HEK293 (cell line): Measurements from ENCODE around the gene ARHGEF2.

ENCODE experiments used
- CTCF ChIA-PET: fragments of 350-600 bp; formaldehyde crosslinking; extraction: SDS; loops from one replicate; lab custom pipeline; 2021; ENCODE audit warnings: antibody characterized with exemption; lab: Yijun Ruan, JAX
- POLR2A ChIA-PET: fragments of 300-600 bp; formaldehyde crosslinking; extraction: SDS; loops from one replicate; lab custom pipeline; 2020; ENCODE audit warnings: antibody characterized with exemption, inconsistent platforms; lab: Yijun Ruan, JAX
- H3K27ac ChIP-seq: fragments of 200-500 bp; sonication (Bioruptor generic); 2 replicates; pipeline ENCODE4 v1.5.1; 2014; ENCODE audit warnings: low read depth, low read length, control low read depth, inconsistent platforms; ENCODE audit errors: extremely low read depth
- H3K36me3 ChIP-seq, 2 experiments: fragments of 200-500 bp in 1 of 2; sonication (Bioruptor generic) in 1 of 2; 1 replicate in 1 of 2; 2 replicates in 1 of 2; pipeline ENCODE4 v1.5.1; 2014 to 2017; ENCODE audit warnings: inconsistent platforms in 2 of 2, low read length in 2 of 2; ENCODE audit not compliant: control insufficient read depth in 2 of 2, insufficient read depth in 1 of 2
- H3K4me1 ChIP-seq: fragments of 200-500 bp; sonication (Bioruptor generic); 2 replicates; pipeline ENCODE4 v1.5.1; 2014; ENCODE audit warnings: mild to moderate bottlenecking, low read length, inconsistent platforms; ENCODE audit not compliant: control insufficient read depth, insufficient read depth
- H3K4me3 ChIP-seq: 2 replicates; pipeline ENCODE4 v1.5.1; 2011; ENCODE audit warnings: low read depth, mild to moderate bottlenecking, control low read depth, low read length, moderate library complexity
- H3K9me3 ChIP-seq: fragments of 200-500 bp; sonication (Bioruptor generic); 2 replicates; pipeline ENCODE4 v1.5.1; 2014; ENCODE audit warnings: low read depth, low read length, inconsistent platforms; ENCODE audit not compliant: control insufficient read depth, insufficient read depth
- EGR2 ChIP-seq: fragments of 450-650 bp; formaldehyde crosslinking; IDR thresholded peaks from 2 replicates; pipeline ENCODE4 v1.5.1; 2016; ENCODE audit warnings: low read depth, missing biosample characterization, missing genetic modification characterization
- IKZF3 ChIP-seq: fragments of 450-650 bp; IDR thresholded peaks from 2 replicates; pipeline ENCODE4 v1.5.0; 2018; ENCODE audit warnings: missing biosample characterization, mild to moderate bottlenecking, missing genetic modification characterization, moderate library complexity
- SALL2 ChIP-seq: fragments of 450-650 bp; formaldehyde crosslinking; IDR thresholded peaks from 2 replicates; pipeline ENCODE4 v1.5.0; 2017; ENCODE audit warnings: missing biosample characterization, mild to moderate bottlenecking, missing genetic modification characterization, borderline replicate concordance
- SP3 ChIP-seq: fragments of 450-650 bp; formaldehyde crosslinking; IDR thresholded peaks from 2 replicates; pipeline ENCODE4 v1.5.1; 2016; ENCODE audit warnings: missing biosample characterization, missing genetic modification characterization
- WT1 ChIP-seq: fragments of 450-650 bp; formaldehyde crosslinking; IDR thresholded peaks from 2 replicates; pipeline ENCODE4 v1.5.1; 2016; ENCODE audit warnings: missing biosample characterization, missing genetic modification characterization
- ZBTB21 ChIP-seq: fragments of 450-650 bp; formaldehyde crosslinking; IDR thresholded peaks from 2 replicates; pipeline ENCODE4 v1.5.1; 2017; ENCODE audit warnings: missing biosample characterization, missing genetic modification characterization
- ZNF132 ChIP-seq: fragments of 450-650 bp; formaldehyde crosslinking; IDR thresholded peaks from 2 replicates; pipeline ENCODE4 v1.5.1; 2017; ENCODE audit warnings: missing biosample characterization, missing genetic modification characterization, borderline replicate concordance
- ZNF133 ChIP-seq: fragments of 450-650 bp; formaldehyde crosslinking; IDR thresholded peaks from 2 replicates; pipeline ENCODE4 v1.5.1; 2016; ENCODE audit warnings: missing biosample characterization, missing genetic modification characterization
- ZNF202 ChIP-seq: fragments of 450-650 bp; formaldehyde crosslinking; IDR thresholded peaks from 2 replicates; pipeline ENCODE4 v1.5.1; 2016; ENCODE audit warnings: missing biosample characterization, missing genetic modification characterization, borderline replicate concordance
- ZNF366 ChIP-seq: fragments of 450-650 bp; formaldehyde crosslinking; conservative IDR thresholded peaks from 2 replicates; pipeline ENCODE4 v1.5.1; 2016; ENCODE audit warnings: missing biosample characterization, missing genetic modification characterization
- ZNF501 ChIP-seq: fragments of 450-650 bp; formaldehyde crosslinking; IDR thresholded peaks from 2 replicates; pipeline ENCODE4 v1.5.1; 2016; ENCODE audit warnings: missing biosample characterization, missing genetic modification characterization
- ZNF521 ChIP-seq: fragments of 450-650 bp; formaldehyde crosslinking; IDR thresholded peaks from 2 replicates; pipeline ENCODE4 v1.5.1; 2017; ENCODE audit warnings: missing biosample characterization, mild to moderate bottlenecking, missing genetic modification characterization
- ZNF530 ChIP-seq: fragments of 450-650 bp; formaldehyde crosslinking; IDR thresholded peaks from 2 replicates; pipeline ENCODE4 v1.5.1; 2016; ENCODE audit warnings: low read depth, missing biosample characterization, missing genetic modification characterization
- ZNF549 ChIP-seq: fragments of 450-650 bp; IDR thresholded peaks from 2 replicates; pipeline ENCODE4 v1.5.1; 2018; ENCODE audit warnings: missing biosample characterization, missing genetic modification characterization, mild to moderate bottlenecking, inconsistent platforms, moderate library complexity
- ZNF660 ChIP-seq: fragments of 450-650 bp; IDR thresholded peaks from 2 replicates; pipeline ENCODE4 v1.5.1; 2018; ENCODE audit warnings: missing biosample characterization, mild to moderate bottlenecking, missing genetic modification characterization
- ZNF677 ChIP-seq: fragments of 450-650 bp; IDR thresholded peaks from 2 replicates; pipeline ENCODE4 v1.5.0; 2018; ENCODE audit warnings: missing biosample characterization, mild to moderate bottlenecking, missing genetic modification characterization, moderate library complexity
- ZNF707 ChIP-seq: fragments of 450-650 bp; formaldehyde crosslinking; IDR thresholded peaks from 2 replicates; pipeline ENCODE4 v1.5.1; 2016; ENCODE audit warnings: missing biosample characterization, missing genetic modification characterization
- TF ChIP-seq, protein P1 (sequence below): fragments of 450-650 bp; formaldehyde crosslinking; IDR thresholded peaks from 2 replicates; pipeline ENCODE4 v1.5.1; 2016; ENCODE audit warnings: missing biosample characterization, missing genetic modification characterization
- TF ChIP-seq, protein P2 (sequence below): fragments of 450-650 bp; formaldehyde crosslinking; IDR thresholded peaks from 2 replicates; pipeline ENCODE4 v1.5.1; 2017; ENCODE audit warnings: missing biosample characterization, missing genetic modification characterization

ARHGEF2 gene

GRCh38 chr1:156001662-156002171 lies 23.4 kb upstream of the ARHGEF2 start (continued):
- TF ChIP-seq ZNF707: no peak
- TF ChIP-seq ZNF530 (tag by site-specific recombination): no peak
- TF ChIP-seq ZNF366: no peak
- TF ChIP-seq SP3: no peak

- H3K4me1 ChIP-seq: no peaks in the 10 kb centered on the region
- TF ChIP-seq, protein P1, sequence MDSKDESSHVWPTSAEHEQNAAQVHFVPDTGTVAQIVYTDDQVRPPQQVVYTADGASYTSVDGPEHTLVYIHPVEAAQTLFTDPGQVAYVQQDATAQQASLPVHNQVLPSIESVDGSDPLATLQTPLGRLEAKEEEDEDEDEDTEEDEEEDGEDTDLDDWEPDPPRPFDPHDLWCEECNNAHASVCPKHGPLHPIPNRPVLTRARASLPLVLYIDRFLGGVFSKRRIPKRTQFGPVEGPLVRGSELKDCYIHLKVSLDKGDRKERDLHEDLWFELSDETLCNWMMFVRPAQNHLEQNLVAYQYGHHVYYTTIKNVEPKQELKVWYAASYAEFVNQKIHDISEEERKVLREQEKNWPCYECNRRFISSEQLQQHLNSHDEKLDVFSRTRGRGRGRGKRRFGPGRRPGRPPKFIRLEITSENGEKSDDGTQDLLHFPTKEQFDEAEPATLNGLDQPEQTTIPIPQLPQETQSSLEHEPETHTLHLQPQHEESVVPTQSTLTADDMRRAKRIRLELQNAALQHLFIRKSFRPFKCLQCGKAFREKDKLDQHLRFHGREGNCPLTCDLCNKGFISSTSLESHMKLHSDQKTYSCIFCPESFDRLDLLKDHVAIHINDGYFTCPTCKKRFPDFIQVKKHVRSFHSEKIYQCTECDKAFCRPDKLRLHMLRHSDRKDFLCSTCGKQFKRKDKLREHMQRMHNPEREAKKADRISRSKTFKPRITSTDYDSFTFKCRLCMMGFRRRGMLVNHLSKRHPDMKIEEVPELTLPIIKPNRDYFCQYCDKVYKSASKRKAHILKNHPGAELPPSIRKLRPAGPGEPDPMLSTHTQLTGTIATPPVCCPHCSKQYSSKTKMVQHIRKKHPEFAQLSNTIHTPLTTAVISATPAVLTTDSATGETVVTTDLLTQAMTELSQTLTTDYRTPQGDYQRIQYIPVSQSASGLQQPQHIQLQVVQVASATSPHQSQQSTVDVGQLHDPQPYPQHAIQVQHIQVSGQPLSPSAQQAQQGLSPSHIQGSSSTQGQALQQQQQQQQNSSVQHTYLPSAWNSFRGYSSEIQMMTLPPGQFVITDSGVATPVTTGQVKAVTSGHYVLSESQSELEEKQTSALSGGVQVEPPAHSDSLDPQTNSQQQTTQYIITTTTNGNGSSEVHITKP (tag by site-specific recombination): peak; percentile 92
- no peak for TF ChIP-seq ZNF549 (tag by site-specific recombination)
- TF ChIP-seq, all 188 proteins: peak for 1
Measured at GRCh38 chr1:156001021-156001661, 22.8 kb upstream of the ARHGEF2 start.

GRCh38 chr1:155999964-156000363 lies 21.6 kb upstream of the ARHGEF2 start:
- H3K36me3 ChIP-seq: no peaks in the 10 kb centered on the region
- H3K4me1 ChIP-seq: no peaks in the 10 kb centered on the region
- H3K4me3 ChIP-seq: no peak overlapping the region
- H3K27ac ChIP-seq: no peak overlapping the region
- TF ChIP-seq WT1 (tag by site-specific recombination) (no peak), ZNF660 (tag by site-specific recombination) (no peak), ZNF202 (no peak), ZNF677 (no peak)
- TF ChIP-seq, protein P2, sequence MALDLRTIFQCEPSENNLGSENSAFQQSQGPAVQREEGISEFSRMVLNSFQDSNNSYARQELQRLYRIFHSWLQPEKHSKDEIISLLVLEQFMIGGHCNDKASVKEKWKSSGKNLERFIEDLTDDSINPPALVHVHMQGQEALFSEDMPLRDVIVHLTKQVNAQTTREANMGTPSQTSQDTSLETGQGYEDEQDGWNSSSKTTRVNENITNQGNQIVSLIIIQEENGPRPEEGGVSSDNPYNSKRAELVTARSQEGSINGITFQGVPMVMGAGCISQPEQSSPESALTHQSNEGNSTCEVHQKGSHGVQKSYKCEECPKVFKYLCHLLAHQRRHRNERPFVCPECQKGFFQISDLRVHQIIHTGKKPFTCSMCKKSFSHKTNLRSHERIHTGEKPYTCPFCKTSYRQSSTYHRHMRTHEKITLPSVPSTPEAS (tag by site-specific recombination): peak; percentile 61; the same call in 1 of the 2 replicates
- CTCF ChIA-PET: interaction anchor here (1.8 kb wide), 1 partner anchor 10 kb away, joined by 7 read pairs; no protein-coding TSS in a partner anchor
- POLR2A ChIA-PET: no interaction called here
- H3K9me3 ChIP-seq: no peaks in the 10 kb centered on the region

More at GRCh38 chr1:156001021-156001661, 22.8 kb upstream of the ARHGEF2 start:
- no peaks in the 10 kb centered on the region for H3K36me3 ChIP-seq
- H3K4me3 ChIP-seq: no peak overlapping the region
- ChIA-PET CTCF (interaction anchor here (0.7 to 1.8 kb wide), 3 partner anchors 11 to 131 kb away, joined by 3 to 7 read pairs (median 6); no protein-coding TSS in a partner anchor), POLR2A (interaction anchor here (0.7 to 0.8 kb wide), 2 partner anchors 23 to 25 kb away, joined by 3 to 5 read pairs; partner anchors contain the start of gene ARHGEF2)
- no peak overlapping the region for H3K27ac ChIP-seq
- no peaks in the 10 kb centered on the region for H3K9me3 ChIP-seq

- no peaks in the 10 kb centered on the region for H3K36me3 ChIP-seq
- H3K27ac ChIP-seq: no peak overlapping the region
- no peaks in the 10 kb centered on the region for H3K9me3 ChIP-seq
- TF ChIP-seq ZNF501 (tag by site-specific recombination) (no peak), IKZF3 (no peak), ZNF549 (tag by site-specific recombination) (no peak), ZNF133 (tag by site-specific recombination) (no peak), EGR2 (tag by site-specific recombination) (no peak), SALL2 (tag by site-specific recombination) (no peak), ZNF707 (no peak), ZNF530 (tag by site-specific recombination) (no peak), ZBTB21 (tag by site-specific recombination) (no peak), ZNF132 (no peak), ZNF521 (tag by site-specific recombination) (no peak)
- CTCF ChIA-PET: interaction anchor here (0.6 to 2.3 kb wide), 13 partner anchors 10 to 770 kb away, joined by 3 to 8 read pairs (median 3); no protein-coding TSS in a partner anchor
- POLR2A ChIA-PET: interaction anchor here (2.4 kb wide), 1 partner anchor 62 kb away, joined by 11 read pairs; the partner anchor contains the start of gene KHDC4
- H3K4me1 ChIP-seq: no peaks in the 10 kb centered on the region
- no peak overlapping the region for H3K4me3 ChIP-seq
Measured at GRCh38 chr1:155996166-155996565, 17.8 kb upstream of the ARHGEF2 start.
